ENCODE data around the gene SERPINB6. TPM values are rescaled to one million over a fixed set of nuclear protein-coding genes. Genes with fewer than 3 reads are reported as not detected.

Gene SERPINB6
- polyA plus RNA-seq, 1 donor (not counting 4 experiments of a cell fraction or from before 2014, with no cell fraction given): 66.4 TPM

DNA sequence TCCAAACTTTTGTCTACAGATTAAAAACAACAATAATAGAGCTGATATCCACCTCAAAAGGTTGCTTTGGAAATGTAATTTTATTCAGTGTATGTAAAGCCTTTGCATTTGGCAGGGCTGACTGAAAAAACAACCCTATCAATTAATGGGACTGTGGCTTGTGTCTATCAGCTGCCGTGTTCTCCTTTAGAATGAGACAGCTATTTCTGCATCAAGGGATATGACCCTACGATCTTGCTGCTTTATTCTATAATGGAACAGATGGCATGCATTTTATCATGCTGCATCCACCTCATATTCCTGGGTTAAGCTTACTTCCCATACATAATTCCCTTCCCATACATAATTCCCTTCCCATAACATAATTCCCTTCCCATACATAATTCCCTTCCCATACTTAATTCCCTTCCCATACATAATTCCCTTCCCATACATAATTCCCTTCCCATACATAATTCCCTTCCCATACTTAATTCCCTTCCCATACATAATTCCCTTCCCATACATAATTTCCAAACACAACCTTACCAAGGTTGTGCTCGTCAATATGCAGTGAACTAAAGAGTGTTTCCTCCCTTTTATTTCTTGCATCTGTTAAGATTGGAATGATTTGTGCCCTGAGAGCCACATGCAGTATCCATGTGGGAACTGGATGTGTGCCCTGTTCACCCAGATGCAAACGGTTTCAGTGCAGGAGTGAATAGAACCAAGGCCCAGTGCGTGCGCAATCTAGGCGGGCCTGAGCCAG lies 26.8 kb downstream of the SERPINB6 start:
- FAIRE-seq (no peak), DNase-seq (ENCODE audit: low read depth, low spot score) (no peak)
- H3K4me2 ChIP-seq (ENCODE audit: control insufficient read depth, extremely low read depth, insufficient read depth, low read depth, low read length): no peak overlapping the region
- H3K9me1 ChIP-seq (ENCODE audit: control insufficient read depth, extremely low read depth, insufficient read depth, low read length): no peaks in the 10 kb centered on the region
- no peaks in the 10 kb centered on the region for H3K9me3 ChIP-seq (ENCODE audit: control insufficient read depth, low read depth, low read length)
- H3K27ac ChIP-seq (ENCODE audit: control insufficient read depth, insufficient read depth, low read length): no peak overlapping the region
- dilution Hi-C loops (cut with MboI; ENCODE audit: extremely low pct_ligation_motif_present, low sequenced_read_pairs): no loop called here
- H3K4me3 ChIP-seq (ENCODE audit: control insufficient read depth in 2 of 3, extremely low read depth in 1 of 3, insufficient read depth in 2 of 3, low read depth in 1 of 3, low read length in 3 of 3): no peak overlapping the region
- no peaks in the 10 kb centered on the region for H3K27me3 ChIP-seq (ENCODE audit: control insufficient read depth, extremely low read depth, insufficient read depth, low read length)
- no peak overlapping the region for H3K9ac ChIP-seq (ENCODE audit: control insufficient read depth, extremely low read depth, insufficient read depth, low read length)
- no peak overlapping the region for H2AFZ ChIP-seq (ENCODE audit: control insufficient read depth, low read length)
- H3K79me2 ChIP-seq (ENCODE audit: control insufficient read depth, insufficient read depth, low read length): no peaks in the 10 kb centered on the region
- no peak for TF ChIP-seq EZH2 (IDR thresholded peaks at IDR 0.05; ENCODE audit: low read length)
- TF ChIP-seq, protein P1, sequence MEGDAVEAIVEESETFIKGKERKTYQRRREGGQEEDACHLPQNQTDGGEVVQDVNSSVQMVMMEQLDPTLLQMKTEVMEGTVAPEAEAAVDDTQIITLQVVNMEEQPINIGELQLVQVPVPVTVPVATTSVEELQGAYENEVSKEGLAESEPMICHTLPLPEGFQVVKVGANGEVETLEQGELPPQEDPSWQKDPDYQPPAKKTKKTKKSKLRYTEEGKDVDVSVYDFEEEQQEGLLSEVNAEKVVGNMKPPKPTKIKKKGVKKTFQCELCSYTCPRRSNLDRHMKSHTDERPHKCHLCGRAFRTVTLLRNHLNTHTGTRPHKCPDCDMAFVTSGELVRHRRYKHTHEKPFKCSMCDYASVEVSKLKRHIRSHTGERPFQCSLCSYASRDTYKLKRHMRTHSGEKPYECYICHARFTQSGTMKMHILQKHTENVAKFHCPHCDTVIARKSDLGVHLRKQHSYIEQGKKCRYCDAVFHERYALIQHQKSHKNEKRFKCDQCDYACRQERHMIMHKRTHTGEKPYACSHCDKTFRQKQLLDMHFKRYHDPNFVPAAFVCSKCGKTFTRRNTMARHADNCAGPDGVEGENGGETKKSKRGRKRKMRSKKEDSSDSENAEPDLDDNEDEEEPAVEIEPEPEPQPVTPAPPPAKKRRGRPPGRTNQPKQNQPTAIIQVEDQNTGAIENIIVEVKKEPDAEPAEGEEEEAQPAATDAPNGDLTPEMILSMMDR (optimal IDR thresholded peaks at IDR 0.05 in 1 of 3, IDR thresholded peaks at IDR 0.05 in 1 of 3, conservative IDR thresholded peaks at IDR 0.05 in 1 of 3; ENCODE audit: extremely low read depth in 1 of 3, insufficient read depth in 2 of 3, low read length in 3 of 3): no peak
- H4K20me1 ChIP-seq (ENCODE audit: control insufficient read depth, extremely low read depth, insufficient read depth, low read length): no peaks in the 10 kb centered on the region
- no peaks in the 10 kb centered on the region for H3K4me1 ChIP-seq (ENCODE audit: control insufficient read depth, extremely low read depth, insufficient read depth, low read length)
- peaks cover 5 to 8% of the 10 kb centered on the region in 2 experiments for H3K36me3 ChIP-seq (ENCODE audit: control insufficient read depth in 2 of 2, extremely low read depth in 1 of 2, insufficient read depth in 2 of 2, low read length in 2 of 2)

DNA sequence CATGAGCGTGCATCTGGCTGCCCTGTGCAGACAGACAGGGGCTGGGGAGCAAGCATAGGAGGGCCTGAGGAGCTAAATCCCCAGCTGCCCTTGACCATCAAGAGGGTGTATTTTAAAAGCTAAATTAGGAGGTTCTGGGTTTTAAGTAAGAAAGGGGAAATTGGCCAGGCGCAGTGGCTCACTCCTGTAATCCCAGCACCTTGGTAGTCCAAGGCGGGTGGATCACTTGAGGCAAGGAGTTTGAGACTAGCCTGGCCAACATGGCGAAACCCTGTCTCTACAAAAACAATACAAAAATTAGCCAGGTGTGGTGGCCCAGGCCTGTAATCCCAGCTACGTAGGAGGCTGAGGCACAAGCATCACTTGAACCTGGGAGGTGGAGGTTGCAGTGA lies 27.8 kb downstream of the SERPINB6 start:
- H3K36me3 ChIP-seq (ENCODE audit: control insufficient read depth in 2 of 2, extremely low read depth in 1 of 2, insufficient read depth in 2 of 2, low read length in 2 of 2): peaks cover 3 to 6% of the 10 kb centered on the region in 2 experiments
- H3K9me3 ChIP-seq (ENCODE audit: control insufficient read depth, low read depth, low read length): no peaks in the 10 kb centered on the region
- no peak overlapping the region for H3K9ac ChIP-seq (ENCODE audit: control insufficient read depth, extremely low read depth, insufficient read depth, low read length)
- H3K4me1 ChIP-seq (ENCODE audit: control insufficient read depth, extremely low read depth, insufficient read depth, low read length): no peaks in the 10 kb centered on the region
- no peak for FAIRE-seq
- no peak overlapping the region for H3K4me3 ChIP-seq (ENCODE audit: control insufficient read depth in 2 of 3, extremely low read depth in 1 of 3, insufficient read depth in 2 of 3, low read depth in 1 of 3, low read length in 3 of 3)
- no peak overlapping the region for H3K27ac ChIP-seq (ENCODE audit: control insufficient read depth, insufficient read depth, low read length)
- no peaks in the 10 kb centered on the region for H3K27me3 ChIP-seq (ENCODE audit: control insufficient read depth, extremely low read depth, insufficient read depth, low read length)
- H3K79me2 ChIP-seq (ENCODE audit: control insufficient read depth, insufficient read depth, low read length): no peaks in the 10 kb centered on the region
- dilution Hi-C loops (cut with MboI; ENCODE audit: extremely low pct_ligation_motif_present, low sequenced_read_pairs): no loop called here
- no peak overlapping the region for H3K4me2 ChIP-seq (ENCODE audit: control insufficient read depth, extremely low read depth, insufficient read depth, low read depth, low read length)
- H3K9me1 ChIP-seq (ENCODE audit: control insufficient read depth, extremely low read depth, insufficient read depth, low read length): no peaks in the 10 kb centered on the region
- no peak for DNase-seq (ENCODE audit: low read depth, low spot score)
- TF ChIP-seq, protein P1 (optimal IDR thresholded peaks at IDR 0.05 in 1 of 3, IDR thresholded peaks at IDR 0.05 in 1 of 3, conservative IDR thresholded peaks at IDR 0.05 in 1 of 3; ENCODE audit: extremely low read depth in 1 of 3, insufficient read depth in 2 of 3, low read length in 3 of 3): no peak
- no peak for TF ChIP-seq EZH2 (IDR thresholded peaks at IDR 0.05; ENCODE audit: low read length)
- H4K20me1 ChIP-seq (ENCODE audit: control insufficient read depth, extremely low read depth, insufficient read depth, low read length): no peaks in the 10 kb centered on the region
- no peak overlapping the region for H2AFZ ChIP-seq (ENCODE audit: control insufficient read depth, low read length)
